KOPT-K1 (cell line): ENCODE data around the gene BRAF.
"Not testable (repeated sequence)": the region's sequence is repeated elsewhere in the genome, so short reads cannot be mapped to it uniquely, and the experiment has no call there.

Experiments
- H3K27ac ChIP-seq: fragments of 200-600 bp; sonication (generic); 2 replicates; pipeline ENCODE4 v1.5.1; 2016; ENCODE audit warnings: antibody characterized with exemption, mild to moderate bottlenecking, low read depth, low read length; ENCODE audit not compliant: poor library complexity, severe bottlenecking
- H3K36me3 ChIP-seq: fragments of 200-600 bp; sonication (generic); 2 replicates; pipeline ENCODE4 v1.5.1; 2017; ENCODE audit warnings: antibody characterized with exemption, mild to moderate bottlenecking, low read length, moderate library complexity; ENCODE audit not compliant: insufficient read depth
- H3K9me3 ChIP-seq: fragments of 200-600 bp; sonication (generic); 2 replicates; pipeline ENCODE4 v1.5.1; 2017; ENCODE audit warnings: antibody characterized with exemption, low read length, mild to moderate bottlenecking; ENCODE audit not compliant: insufficient read depth, poor library complexity, severe bottlenecking

BRAF gene

GRCh38 chr7:140810830-140811556, 113.7 kb downstream of the BRAF start:
- Histone ChIP-seq H3K36me3 (0 out of 2 replicates have a peak, but pooled peaks cover 3% of the 10 kb centered on the region), H3K27ac (no peak overlapping the region), H3K9me3 (no peaks in the 10 kb centered on the region)

- Histone ChIP-seq H3K36me3 (0 out of 2 replicates have a peak, but pooled peaks cover 3% of the 10 kb centered on the region), H3K9me3 (no peaks in the 10 kb centered on the region), H3K27ac (no peak overlapping the region)
Observed at GRCh38 chr7:140810385-140810784, 114.3 kb downstream of the BRAF start.

- Histone ChIP-seq H3K36me3 (peaks cover 72% of the 10 kb centered on the region), H3K27ac (no peak overlapping the region), H3K9me3 (no peaks in the 10 kb centered on the region)
Observed at GRCh38 chr7:140778975-140779374, 145.8 kb downstream of the BRAF start.

- no peaks in the 10 kb centered on the region for H3K9me3 ChIP-seq
- no peak overlapping the region for H3K27ac ChIP-seq
- peaks cover 75% of the 10 kb centered on the region for H3K36me3 ChIP-seq
Observed at GRCh38 chr7:140778568-140778967, 146.2 kb downstream of the BRAF start.

- Histone ChIP-seq H3K9me3 (no peaks in the 10 kb centered on the region), H3K36me3 (peaks cover 62% of the 10 kb centered on the region), H3K27ac (no peak overlapping the region)
Observed at GRCh38 chr7:140774371-140774770, 150.4 kb downstream of the BRAF start.

- no peaks in the 10 kb centered on the region for H3K9me3 ChIP-seq
- peaks cover 65% of the 10 kb centered on the region for H3K36me3 ChIP-seq
- no peak overlapping the region for H3K27ac ChIP-seq
Observed at GRCh38 chr7:140773104-140773503, 151.6 kb downstream of the BRAF start.

- Histone ChIP-seq H3K9me3 (no peaks in the 10 kb centered on the region), H3K36me3 (peaks cover 60% of the 10 kb centered on the region), H3K27ac (no peak overlapping the region)
Observed at GRCh38 chr7:140771826-140772225, 152.9 kb downstream of the BRAF start.

- Histone ChIP-seq H3K36me3 (peaks cover 40% of the 10 kb centered on the region), H3K9me3 (no peaks in the 10 kb centered on the region), H3K27ac (no peak overlapping the region)
Observed at GRCh38 chr7:140769852-140770251, 154.9 kb downstream of the BRAF start.

GRCh38 chr7:140767418-140767817, 157.3 kb downstream of the BRAF start:
- Histone ChIP-seq H3K9me3 (no peaks in the 10 kb centered on the region), H3K36me3 (peaks cover 25% of the 10 kb centered on the region), H3K27ac (no peak overlapping the region)

- not testable (repeated sequence) for H3K27ac ChIP-seq, H3K9me3 ChIP-seq
- H3K36me3 ChIP-seq, result peaks cover 15% of the 10 kb centered on the region
Observed at GRCh38 chr7:140765441-140765840, 159.3 kb downstream of the BRAF start.

- peaks cover 18% of the 10 kb centered on the region; the same call in 1 of the 2 replicates for H3K36me3 ChIP-seq
- H3K9me3 ChIP-seq, result peaks cover 17% of the 10 kb centered on the region
- H3K27ac ChIP-seq, result not testable (repeated sequence)
Observed at GRCh38 chr7:140763166-140763565, 161.6 kb downstream of the BRAF start.

GRCh38 chr7:140761375-140761774, 163.4 kb downstream of the BRAF start:
- H3K9me3 ChIP-seq, result peaks cover 17% of the 10 kb centered on the region
- H3K27ac ChIP-seq, result not testable (repeated sequence)
- peaks cover 14% of the 10 kb centered on the region; the same call in 1 of the 2 replicates for H3K36me3 ChIP-seq

- Histone ChIP-seq H3K36me3 (peaks cover 17% of the 10 kb centered on the region), H3K27ac (no peak overlapping the region), H3K9me3 (peaks cover 4% of the 10 kb centered on the region)
Observed at GRCh38 chr7:140754506-140754905, 170.2 kb downstream of the BRAF start.

GRCh38 chr7:140752533-140752932, 172.2 kb downstream of the BRAF start:
- Histone ChIP-seq H3K9me3 (no peaks in the 10 kb centered on the region), H3K27ac (no peak overlapping the region), H3K36me3 (peaks cover 17% of the 10 kb centered on the region)

GRCh38 chr7:140746751-140747150, 178.0 kb downstream of the BRAF start:
- Histone ChIP-seq H3K27ac (no peak overlapping the region), H3K36me3 (peaks cover 9% of the 10 kb centered on the region), H3K9me3 (no peaks in the 10 kb centered on the region)
